ENCODE measurements around the gene ADAM15.

The ADAM15 gene

GRCh38 chr1:155070158-155070621 lies 19.1 kb downstream of the ADAM15 start:
- DNase-seq (ENCODE audit: low read depth in 2 of 3, low spot score in 2 of 3) = no peak

- DNase-seq (ENCODE audit: low read depth in 2 of 3, low spot score in 2 of 3) = peak in 1 of 3 experiments; percentile 56
Observed at GRCh38 chr1:155070721-155071569, 19.8 kb downstream of the ADAM15 start.

- no peak for DNase-seq (ENCODE audit: low read depth in 2 of 3, low spot score in 2 of 3)
Observed at GRCh38 chr1:155071701-155072100, 20.6 kb downstream of the ADAM15 start.

- no peak for DNase-seq (ENCODE audit: low read depth in 2 of 3, low spot score in 2 of 3)
Observed at GRCh38 chr1:155072531-155073289, 21.6 kb downstream of the ADAM15 start.

GRCh38 chr1:155073377-155074242 lies 22.5 kb downstream of the ADAM15 start:
- DNase-seq (ENCODE audit: low read depth in 2 of 3, low spot score in 2 of 3) = no peak

- DNase-seq (ENCODE audit: low read depth in 2 of 3, low spot score in 2 of 3) = no peak
Observed at GRCh38 chr1:155075535-155075934, 24.4 kb downstream of the ADAM15 start.

GRCh38 chr1:155076371-155076770 lies 25.3 kb downstream of the ADAM15 start:
- no peak for DNase-seq (ENCODE audit: low read depth in 2 of 3, low spot score in 2 of 3)

- DNase-seq (ENCODE audit: low read depth in 2 of 3, low spot score in 2 of 3) = no peak
Observed at GRCh38 chr1:155077346-155077745, 26.2 kb downstream of the ADAM15 start.

GRCh38 chr1:155077758-155078445 lies 26.8 kb downstream of the ADAM15 start:
- no peak for DNase-seq (ENCODE audit: low read depth in 2 of 3, low spot score in 2 of 3)

GRCh38 chr1:155078469-155079209 lies 27.5 kb downstream of the ADAM15 start, which contains the start of gene EFNA3:
Gene EFNA3 (plus strand): TSS chr1:155078837. CDS start chr1:155078942, 105 bp downstream.
- peak in 1 of 3 experiments; percentile 45 for DNase-seq (ENCODE audit: low read depth in 2 of 3, low spot score in 2 of 3)

GRCh38 chr1:155079210-155079486 lies 28.0 kb downstream of the ADAM15 start:
- no peak for DNase-seq (ENCODE audit: low read depth in 2 of 3, low spot score in 2 of 3)

GRCh38 chr1:155079487-155080311 lies 28.6 kb downstream of the ADAM15 start:
- no peak for DNase-seq (ENCODE audit: low read depth in 2 of 3, low spot score in 2 of 3)

GRCh38 chr1:155080312-155081228 lies 29.5 kb downstream of the ADAM15 start:
- no peak for DNase-seq (ENCODE audit: low read depth in 2 of 3, low spot score in 2 of 3)

- DNase-seq (ENCODE audit: low read depth in 2 of 3, low spot score in 2 of 3) = no peak
Observed at GRCh38 chr1:155081472-155082300, 30.6 kb downstream of the ADAM15 start.

- DNase-seq (ENCODE audit: low read depth in 2 of 3, low spot score in 2 of 3) = no peak
Observed at GRCh38 chr1:155082301-155083051, 31.4 kb downstream of the ADAM15 start.

- no peak for DNase-seq (ENCODE audit: low read depth in 2 of 3, low spot score in 2 of 3)
Observed at GRCh38 chr1:155083052-155083541, 32.0 kb downstream of the ADAM15 start.

All from activated CD8-positive, alpha-beta memory T cell treated with anti-CD3 and anti-CD28 coated beads for 48 hours (primary cell).